GM18868 (cell line): ENCODE results near the gene AGT.
"Not testable (repeated sequence)": the region's sequence is repeated elsewhere in the genome, so short reads cannot be mapped to it uniquely, and the experiment has no call there.

Source experiments
- ATAC-seq: cut with Tn5 transposase; IDR thresholded peaks from one replicate; pipeline ENCODE4 v1.9.1; 2021; ENCODE audit warnings: mild to moderate bottlenecking, moderate library complexity; ENCODE audit not compliant: unreplicated experiment

The AGT gene

DNA sequence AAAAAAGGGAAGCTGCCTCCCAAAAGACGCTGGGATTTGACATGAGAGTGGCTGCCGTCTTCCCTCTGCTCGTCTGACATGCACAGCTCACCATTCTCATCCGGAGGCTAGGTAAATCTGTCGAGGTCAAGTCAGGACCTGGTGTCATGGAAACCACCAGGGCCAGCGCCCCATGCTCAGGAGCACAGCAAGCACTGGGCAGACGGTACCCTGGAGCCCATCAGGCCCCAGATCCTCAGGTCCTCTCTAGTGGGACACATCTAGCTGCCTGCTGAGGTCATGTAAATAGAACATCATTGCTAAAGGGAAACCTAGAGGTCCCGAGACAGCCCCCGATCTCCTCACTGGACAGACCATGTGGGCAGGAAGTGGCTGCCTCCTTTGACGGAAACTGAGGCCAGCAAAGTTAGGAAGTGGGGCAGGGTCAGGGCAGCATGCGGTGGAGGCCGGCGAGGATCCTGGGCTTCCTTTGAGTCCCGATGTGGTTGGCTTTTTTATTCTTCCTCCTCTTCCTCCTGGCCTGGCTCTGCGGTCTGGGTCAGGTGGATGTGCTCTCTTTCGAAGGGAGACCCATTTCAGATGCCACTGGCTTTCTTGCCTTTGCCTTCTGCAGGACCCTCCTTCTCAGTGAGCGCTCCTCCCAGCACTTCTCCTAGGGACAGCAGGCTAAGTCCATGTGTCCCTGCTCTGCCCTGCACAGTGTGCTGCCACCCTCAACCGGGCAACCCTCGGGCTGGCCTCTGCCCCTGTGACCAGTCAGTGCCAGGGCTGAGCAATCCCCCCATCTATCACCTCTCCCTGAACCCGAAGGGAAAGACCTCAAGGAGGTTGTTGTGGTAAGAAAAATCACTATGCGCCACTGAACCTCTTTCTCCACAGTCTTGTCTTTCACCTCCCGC is 5.9 kb downstream of the AGT start:
- ATAC-seq: no peak

DNA sequence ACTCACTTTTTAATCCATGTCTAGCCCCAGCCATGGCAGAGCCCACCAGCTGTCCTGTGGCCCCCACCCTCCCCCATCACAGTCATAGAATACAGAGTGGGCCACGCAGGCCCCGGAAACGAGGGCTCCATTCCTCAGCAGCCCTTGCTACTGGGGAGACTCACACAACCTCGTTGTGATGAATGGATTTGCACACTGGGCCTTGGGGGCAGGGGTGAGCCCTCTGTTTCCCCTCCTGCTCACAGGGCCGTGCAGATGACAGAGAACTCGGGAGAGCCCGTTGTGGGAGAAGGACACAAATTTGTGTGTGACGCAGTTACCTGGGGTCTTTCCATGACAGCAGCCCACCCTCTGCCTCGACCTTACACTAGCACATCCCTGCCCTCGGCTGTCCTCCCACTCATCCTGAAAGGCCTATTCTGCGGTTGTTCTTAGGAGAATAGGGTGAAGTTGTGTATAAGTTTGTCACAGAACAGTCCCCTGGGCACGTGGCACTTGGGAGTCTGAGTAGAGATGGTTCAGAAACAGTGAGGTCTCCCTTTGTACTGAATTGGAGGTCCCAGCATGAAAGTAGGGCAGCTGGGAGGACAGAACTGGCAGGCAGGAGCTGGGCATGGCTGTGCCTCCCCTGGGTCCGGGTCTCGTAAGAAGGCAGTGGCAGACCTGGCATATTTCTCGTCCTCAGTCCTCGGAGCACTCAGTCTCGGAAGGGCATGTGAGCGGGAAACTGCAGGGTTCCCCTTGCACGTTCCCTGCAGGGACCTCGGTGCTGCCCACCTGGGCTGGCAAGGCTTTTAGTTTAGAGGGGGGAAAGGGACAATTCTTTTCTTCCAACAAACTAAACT is 6.8 kb downstream of the AGT start:
- ATAC-seq: no peak

DNA sequence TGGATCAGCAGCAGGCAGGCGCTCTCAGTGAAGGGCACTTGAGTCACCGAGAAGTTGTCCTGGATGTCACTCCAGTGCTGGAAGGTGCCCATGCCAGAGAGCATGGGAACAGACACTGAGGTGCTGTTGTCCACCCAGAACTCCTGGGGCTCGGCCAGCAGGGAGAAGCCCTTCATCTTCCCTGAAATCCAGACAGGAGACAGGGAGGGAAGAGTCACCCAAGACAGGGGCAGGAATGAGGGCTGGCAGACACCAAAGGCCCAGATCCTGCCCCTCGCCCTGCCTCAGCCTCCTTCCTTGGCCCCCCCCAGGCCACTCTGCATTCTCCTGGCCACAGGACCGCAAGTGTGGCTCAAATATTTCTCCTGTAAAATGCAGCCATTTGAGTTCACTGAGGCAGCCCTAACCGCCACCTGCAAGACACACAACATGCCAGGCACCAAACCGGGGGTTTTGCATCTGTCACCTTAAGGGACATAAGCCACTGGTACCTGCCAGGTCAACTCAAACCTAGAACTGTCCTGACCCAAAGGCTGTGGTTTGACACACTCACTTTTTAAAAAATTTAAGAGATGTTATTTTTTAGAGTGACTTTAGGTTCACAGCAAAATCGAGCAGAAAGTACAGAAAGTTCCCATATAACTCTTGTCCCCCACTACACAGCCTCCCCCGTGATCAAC is 7.8 kb downstream of the AGT start:
- no peak for ATAC-seq

DNA sequence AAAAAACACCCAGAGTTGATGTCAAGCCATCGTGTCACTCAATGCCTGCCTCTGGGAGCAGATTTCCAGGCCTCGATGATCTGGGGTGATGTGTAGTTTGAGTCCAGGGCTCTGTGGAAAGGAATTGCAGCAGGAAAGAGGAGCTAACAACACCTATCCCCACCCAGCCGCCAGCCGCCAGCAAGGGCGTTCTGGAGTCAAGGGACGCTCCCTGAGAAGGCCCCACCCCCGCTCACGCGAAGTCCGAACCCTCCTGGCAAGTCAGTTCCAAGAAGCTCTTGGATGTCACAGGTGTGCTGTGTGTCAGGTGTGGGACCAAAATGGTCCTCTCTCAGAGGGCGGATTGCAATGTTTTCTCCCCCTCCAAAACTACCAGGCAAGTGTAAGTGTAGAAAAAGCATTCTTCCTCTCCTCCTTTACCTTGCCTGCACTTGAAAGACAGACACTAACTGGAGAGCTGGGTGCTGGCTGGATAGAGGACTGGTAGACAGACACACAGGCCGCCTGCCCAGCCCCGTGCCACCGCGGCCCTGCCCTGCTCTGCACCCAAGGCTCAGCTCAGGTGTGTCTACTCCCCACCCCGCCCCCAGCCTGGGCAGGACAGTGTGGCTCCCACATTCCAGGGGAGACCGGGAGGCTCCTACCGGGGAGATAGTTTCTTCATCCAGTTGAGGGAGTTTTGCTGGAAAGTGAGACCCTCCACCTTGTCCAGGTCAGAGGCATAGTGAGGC is 8.5 kb downstream of the AGT start:
- no peak for ATAC-seq

DNA sequence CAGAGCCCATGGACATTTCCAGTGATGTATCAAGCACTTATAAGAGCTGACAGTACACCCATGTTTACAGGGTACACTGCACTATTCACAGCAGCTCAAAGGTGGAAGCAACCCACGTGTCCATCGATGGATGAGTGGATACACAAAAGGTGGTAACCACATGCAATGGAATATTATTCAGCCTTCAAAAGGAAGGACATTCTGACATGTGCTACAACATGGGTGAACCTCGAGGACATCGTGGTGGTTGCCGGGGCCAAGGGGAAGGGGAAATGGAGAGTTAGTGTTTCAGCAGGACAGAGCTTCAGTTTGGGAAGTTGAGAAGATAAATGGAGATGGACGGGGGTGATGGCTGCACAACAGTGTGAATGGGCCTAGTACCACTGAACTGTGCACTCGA is 9.1 kb downstream of the AGT start:
- ATAC-seq: no peak

DNA sequence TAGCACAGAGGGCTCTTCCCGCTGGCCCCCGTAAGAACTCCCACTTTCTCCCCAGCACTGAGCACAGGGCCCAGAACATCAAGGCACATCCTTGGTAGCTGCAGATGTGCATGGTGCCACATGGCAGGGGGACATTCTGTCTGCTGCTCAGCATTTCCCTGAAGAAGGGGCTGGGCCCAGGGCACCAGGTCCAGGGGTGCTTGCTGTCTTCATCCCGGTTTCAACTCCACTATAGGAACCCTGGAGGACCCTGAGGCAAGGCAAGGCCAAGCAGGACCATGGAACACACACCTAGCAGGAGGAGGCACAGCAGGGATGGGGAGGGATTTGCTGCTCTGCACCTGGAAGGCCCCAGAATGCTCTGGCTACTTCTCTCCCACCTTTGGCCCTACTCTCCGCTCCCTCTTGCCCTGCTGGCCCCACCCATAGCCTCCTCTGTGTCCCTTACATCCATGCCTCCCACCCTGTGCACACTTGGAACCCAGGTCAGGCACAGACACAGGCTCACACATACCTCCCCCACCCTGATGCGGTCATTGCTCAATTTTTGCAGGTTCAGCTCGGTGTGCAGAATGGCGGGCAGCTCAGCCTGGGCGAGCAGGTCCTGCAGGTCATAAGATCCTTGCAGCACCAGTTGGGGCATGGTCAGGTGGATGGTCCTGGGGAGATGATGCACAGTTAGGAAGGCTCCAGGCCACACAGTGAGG is 10.1 kb downstream of the AGT start:
- no peak for ATAC-seq

DNA sequence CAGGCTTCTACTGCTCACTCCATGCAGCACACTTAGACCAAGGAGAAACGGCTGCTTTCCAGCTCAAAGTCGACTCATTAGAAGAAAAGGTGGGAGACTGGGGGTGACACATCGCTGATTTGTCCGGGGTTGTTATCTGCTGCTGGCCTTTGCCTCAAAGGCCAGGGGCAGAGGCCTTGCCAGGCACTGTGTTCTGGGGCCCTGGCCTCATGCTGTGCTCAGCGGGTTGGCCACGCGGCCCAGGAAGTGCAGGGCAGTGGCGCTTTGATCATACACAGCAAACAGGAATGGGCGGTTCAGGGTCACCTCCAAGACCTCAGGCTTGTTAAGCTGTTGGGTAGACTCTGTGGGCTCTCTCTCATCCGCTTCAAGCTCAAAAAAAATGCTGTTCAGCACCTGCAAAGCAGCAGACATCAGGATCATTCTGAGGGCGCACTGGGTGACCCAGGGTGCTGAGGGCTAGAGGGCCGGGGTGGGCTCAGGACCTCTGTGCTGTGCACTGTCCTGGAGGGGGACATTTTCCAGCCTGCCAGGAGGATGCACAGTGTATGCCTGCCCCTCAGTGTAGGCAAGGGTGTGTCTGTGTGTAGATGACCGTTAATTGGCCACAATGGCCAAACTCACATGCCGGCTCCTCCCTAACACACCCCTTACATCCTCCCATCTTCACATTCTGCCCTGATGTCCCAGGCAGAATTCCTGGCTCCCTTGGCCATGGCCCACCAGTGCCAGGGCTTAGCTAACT is 10.8 kb downstream of the AGT start:
- ATAC-seq: no peak

DNA sequence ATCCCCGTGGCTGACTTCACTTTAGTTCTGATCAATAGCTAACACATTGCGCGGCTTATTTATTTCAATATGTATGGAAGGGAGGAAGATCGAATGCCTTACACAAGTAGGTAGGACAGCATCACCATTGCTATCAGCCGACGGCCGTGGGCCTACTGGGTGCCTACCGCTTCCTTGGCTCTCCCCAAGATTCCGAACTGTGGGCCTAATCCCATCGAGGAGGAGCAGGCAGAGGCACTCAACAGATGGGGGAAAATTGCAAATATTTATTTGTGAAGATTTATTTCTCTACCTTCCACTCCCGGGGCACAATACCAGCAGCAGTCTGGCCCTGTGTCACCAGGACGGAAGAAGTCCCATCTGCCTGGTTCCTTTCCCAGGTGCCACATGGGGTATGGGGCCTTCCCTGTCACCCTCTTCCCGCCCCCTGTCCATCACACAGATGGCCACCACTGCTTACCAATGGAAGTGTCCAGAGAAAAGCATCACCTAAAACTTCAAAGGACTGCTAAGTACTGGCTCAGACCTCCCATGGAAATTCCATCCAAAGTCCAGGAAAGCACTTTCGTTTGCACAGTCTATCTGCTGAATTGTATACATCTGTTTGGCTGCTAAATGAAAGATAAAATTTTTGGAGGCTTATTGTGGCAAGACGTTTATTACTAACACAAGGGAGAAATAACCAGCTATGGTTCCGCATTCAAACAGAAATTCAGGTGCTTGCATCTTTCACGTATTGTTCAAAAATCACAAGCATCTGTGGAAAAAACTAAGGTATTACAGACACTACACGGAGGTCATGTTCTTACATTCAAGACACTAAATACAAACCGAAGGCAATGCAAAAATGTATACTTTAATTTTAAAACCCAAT is 11.8 kb downstream of the AGT start:
- ATAC-seq: no peak

DNA sequence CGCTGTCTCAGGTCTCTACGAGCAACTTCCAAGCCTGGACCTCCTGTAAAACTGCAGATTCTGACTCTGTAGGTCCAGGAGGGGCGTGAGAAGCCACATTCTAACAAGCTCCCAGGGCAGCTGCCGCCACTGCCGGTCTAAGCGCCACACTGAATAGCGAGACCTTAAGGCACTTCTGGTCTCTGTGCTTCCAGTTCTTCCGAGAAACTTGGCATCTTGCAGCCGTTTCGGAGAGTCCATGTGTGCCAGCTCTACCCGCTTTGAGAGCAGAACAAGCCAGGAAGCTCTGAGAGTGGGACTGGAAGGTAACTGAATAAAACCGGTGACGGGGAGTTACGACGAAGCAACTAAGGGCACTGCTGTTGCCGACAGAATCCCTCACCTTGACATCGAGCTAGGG is 12.5 kb downstream of the AGT start:
- no peak for ATAC-seq

DNA sequence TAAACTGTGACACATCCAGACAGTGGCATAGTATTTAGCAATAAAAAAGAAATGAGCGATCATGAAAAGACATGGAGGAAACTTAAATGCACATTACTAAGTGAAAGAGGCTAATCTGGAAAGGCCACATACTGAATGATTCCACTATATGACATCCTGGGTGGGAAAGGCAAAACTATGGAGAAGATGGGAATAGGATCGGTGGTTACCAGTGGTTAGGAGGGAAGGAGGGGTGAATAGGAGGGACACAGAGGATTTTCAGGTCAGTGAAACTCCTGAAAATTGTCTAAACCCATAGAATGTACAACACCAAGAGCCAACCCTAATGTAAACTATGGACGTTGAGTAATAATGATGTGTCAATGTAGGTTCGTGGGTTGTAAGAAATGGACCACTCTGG is 13.8 kb downstream of the AGT start:
- no peak for ATAC-seq

DNA sequence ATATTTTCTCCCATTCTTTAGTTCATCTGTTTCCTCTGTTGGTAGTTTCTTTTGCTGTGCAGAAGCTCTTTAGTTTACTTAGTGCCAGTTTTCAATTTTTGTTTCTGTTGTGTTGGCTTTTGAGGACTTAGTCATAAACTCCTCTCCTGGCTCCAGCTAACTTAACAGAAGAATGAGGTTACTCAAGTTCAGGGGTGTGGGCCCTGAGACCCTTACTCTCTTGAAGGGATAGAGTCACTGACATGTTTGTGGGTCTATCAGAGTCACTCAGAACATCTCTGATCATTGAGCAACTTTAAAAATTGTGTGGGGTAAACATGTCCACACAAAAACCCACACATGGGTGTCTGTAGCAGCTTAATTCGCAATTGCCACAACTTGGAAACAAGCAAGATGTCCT is 14.2 kb downstream of the AGT start:
- ATAC-seq: no peak

DNA sequence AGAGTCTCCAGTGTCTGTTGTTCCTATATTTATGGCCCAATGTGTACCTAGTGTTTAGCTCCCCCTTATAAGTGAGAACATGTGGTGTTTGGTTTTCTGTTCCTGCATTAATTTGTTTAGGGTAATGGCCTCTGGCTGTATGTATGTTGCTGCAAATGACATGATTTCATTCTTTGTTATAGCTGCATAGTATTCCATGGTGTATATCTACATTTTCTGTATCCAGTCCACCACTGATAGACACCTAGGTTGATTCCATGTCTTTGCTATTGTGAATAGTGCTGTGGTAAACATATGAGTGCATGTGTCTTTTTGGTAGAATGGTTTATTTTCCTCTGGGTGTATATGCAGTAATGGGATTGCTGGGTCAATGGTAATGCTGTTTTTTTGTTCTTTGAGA is 15.0 kb downstream of the AGT start:
- ATAC-seq: not testable (repeated sequence)

DNA sequence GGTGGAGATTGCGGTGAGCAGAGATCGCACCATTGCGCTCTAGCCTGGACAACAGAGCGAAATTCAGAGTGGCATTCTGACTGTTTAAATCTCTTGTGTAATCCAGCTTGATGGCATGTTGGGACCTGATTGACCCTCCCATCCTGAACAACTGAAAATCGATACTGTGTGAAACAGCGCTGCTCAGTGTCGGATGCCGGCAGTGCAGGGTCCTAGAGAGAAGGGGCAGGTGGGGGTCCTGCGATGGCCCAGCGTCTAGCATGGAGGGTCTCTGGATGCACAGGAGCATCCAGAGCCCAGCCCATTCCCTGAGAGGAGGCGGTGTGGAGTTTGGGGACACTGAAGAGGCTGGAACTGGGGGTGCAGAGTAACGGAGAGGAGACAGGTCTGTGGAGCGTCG is 15.8 kb downstream of the AGT start:
- ATAC-seq: no peak

DNA sequence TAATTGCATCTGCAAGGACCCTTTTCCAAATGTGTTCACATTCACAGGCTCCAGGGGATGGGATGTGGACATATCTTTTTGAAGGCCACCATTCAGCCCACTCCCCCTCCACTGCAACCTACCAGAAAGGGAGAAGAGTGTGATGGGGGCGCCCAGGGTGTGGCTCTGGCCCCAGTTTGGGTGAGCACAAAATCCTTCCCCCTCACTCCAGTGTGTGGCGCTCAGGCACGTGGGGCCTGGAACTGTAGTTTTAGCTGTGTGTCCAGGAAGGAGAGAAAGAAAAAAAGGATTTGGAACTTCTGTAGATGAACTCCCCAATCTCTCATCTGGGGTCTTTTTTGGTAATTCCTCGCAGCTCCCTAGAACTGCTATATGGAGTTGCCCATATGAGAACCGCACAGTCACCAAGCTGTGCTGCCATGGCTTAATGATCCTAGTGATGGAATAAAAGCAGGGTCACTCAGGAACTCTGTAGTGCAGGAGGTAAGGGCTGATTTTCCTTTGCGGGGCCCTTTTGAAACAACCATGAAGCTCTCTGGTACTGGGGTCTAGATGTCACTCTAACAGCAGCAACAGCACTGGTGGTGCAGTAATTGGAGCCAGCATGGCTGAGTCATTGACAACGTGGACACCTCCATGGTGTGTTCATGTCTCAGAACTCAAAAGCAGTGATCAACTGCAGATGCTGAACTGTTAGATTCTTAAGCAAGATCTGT is 17.0 kb downstream of the AGT start:
- no peak for ATAC-seq

DNA sequence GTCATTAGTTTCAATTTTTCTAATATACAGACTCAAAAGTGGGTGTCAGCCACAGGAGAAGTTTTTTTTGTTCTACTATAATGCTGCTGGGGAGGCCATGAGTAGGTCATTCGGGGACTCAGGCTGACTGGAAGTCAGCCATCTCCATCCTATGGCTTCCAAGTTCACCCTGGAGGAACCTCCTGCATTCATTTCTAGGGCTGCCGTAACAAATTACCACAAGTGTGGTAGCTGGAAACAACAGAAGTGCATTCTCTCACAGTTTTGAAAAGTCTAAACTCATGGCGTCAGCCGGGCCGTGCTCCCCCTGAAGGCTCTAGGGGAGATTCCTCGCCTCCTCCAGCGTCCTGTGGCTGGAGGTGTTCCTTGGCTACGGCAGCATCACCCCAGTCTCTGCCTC is 17.7 kb downstream of the AGT start:
- no peak for ATAC-seq

DNA sequence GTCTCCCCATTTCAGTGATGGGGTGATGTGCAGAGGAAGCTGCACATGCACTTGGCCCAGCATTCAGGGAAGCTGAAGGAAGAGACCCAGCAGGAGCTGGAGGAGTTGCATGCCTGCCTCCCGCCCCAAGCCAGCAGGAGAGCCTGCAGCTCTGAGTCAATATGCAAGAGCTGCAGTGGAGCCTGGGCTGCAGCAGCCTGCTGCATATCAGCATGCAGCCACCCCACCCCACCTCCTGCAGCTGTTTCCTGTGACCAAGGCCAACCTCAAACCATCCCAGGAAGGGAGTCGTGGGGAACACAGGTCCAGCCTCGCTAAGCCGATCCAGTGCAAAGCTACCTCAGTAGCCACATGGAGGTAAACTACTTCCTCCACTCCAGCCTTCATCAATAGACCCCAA is 18.9 kb downstream of the AGT start:
- ATAC-seq: no peak

DNA sequence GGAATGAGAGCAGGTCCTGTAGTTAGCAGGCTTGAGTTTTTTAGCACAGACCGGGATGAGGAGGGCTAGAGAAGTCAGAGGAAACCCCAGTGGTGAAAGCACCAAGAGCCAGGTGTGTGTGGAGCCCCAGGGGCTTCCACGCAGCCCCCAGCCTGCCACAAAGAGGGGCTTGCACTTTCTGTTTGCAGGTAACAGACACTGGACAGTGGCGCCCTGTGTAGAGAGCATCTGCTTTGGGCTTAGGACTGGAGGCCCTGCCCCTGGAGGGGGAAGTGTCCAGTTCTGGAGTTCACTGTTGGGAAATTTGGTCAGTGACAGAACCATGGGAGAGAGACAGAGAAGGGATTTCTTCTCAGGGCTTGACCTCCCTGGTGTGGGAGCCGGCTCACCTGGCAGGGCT is 19.5 kb downstream of the AGT start:
- no peak for ATAC-seq

DNA sequence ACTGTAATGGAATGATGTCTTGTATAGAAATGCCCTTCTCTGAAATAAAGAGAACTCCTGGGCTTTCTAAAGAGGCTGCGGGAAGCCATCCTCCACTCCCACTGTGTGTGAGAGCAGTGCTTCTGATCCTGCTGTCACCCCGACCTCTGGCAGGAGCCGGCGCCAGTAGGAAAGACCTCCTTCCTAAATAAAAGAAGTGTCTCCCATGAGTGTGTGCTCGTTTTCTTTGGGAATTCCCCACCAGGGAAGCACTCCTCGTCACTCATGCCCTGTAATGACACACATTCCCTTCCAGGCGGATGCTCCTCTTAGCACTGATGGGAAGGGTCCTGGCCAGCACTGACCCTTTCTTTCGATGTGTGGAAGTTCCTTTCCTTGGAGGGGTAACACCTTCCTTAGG is 20.1 kb downstream of the AGT start:
- no peak for ATAC-seq
